Measurements from ENCODE around the gene PARVB.

- no peak for TF ChIP-seq POLR2AphosphoS5 (IDR thresholded peaks at IDR 0.05)
- TF ChIP-seq, protein P1, sequence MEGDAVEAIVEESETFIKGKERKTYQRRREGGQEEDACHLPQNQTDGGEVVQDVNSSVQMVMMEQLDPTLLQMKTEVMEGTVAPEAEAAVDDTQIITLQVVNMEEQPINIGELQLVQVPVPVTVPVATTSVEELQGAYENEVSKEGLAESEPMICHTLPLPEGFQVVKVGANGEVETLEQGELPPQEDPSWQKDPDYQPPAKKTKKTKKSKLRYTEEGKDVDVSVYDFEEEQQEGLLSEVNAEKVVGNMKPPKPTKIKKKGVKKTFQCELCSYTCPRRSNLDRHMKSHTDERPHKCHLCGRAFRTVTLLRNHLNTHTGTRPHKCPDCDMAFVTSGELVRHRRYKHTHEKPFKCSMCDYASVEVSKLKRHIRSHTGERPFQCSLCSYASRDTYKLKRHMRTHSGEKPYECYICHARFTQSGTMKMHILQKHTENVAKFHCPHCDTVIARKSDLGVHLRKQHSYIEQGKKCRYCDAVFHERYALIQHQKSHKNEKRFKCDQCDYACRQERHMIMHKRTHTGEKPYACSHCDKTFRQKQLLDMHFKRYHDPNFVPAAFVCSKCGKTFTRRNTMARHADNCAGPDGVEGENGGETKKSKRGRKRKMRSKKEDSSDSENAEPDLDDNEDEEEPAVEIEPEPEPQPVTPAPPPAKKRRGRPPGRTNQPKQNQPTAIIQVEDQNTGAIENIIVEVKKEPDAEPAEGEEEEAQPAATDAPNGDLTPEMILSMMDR (IDR thresholded peaks at IDR 0.05): no peak
Measured at GRCh38 chr22:44067901-44068300, 43.8 kb downstream of the PARVB start.
